ENCODE data around the gene RBM33. TPM values are rescaled to one million over a fixed set of nuclear protein-coding genes. Genes with fewer than 3 reads are reported as not detected.

RBM33 gene
- total RNA-seq, 2 experiments from 2014 or later: 73.7 to 84.8 TPM

DNA sequence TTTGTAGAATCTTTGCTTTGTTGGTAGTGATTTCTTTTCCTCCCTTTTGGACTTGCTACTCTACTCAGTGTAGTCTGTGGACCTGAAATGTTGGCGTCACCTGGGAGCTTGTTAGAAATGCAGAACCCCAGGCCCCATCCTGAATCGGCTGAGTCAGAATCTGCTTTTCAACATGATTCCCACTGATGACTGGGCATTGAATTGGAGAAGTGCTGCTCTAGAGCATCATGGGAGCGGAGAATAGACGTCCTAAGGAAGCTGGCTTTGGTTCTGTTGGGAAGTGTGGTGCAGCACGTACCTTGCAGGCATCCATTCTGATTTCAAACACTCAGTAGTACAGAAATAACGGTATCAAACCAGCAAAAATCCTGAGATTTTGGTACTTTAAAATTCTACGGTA, 54.7 kb downstream of the RBM33 start:
- intact Hi-C loops (cut with micrococcal nuclease): loop anchor here (5.0 kb wide), 1 partner anchor 33 kb away; no protein-coding TSS in a partner anchor
- H3K27me3 Mint-ChIP-seq: no peaks in the 10 kb centered on the region
- no peaks in the 10 kb centered on the region for H3K9me3 Mint-ChIP-seq
- no peak for TF ChIP-seq CTCF (IDR thresholded peaks at IDR 0.05)
- H3K36me3 Mint-ChIP-seq (ENCODE audit: low read depth): peaks cover 38% of the 10 kb centered on the region
- no peak overlapping the region for H3K4me3 Mint-ChIP-seq
- H3K4me1 Mint-ChIP-seq (ENCODE audit: low read depth): peaks cover 57% of the 10 kb centered on the region
- POLR2A ChIA-PET: no interaction called here
- CTCF ChIA-PET: interaction anchor here (2.0 kb wide), 1 partner anchor 100 kb away, joined by 4 read pairs; no protein-coding TSS in a partner anchor
- H3K27ac Mint-ChIP-seq: no peak overlapping the region
- DNase-seq (no peak), ATAC-seq (no peak)

DNA sequence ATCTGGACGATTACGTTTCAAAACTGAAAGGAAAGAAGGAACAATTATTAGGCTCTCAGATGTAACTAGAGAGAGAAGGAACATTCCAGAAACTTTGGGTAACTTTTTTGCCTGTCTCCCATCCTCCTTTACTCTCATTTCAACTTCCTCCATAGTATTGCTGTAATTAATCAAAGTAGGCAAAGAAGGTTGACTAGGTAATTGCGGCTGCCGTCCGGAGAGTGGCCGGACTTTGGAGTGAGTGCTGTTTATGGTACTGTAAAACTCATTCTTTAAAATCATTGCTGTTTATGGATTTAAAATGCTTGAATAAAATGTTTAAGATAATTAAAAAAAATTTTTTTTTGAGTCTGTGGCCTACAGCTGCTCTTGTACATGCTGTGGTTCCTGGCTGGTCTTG, 56.4 kb downstream of the RBM33 start:
- H3K27ac Mint-ChIP-seq: no peak overlapping the region
- DNase-seq (no peak), ATAC-seq (no peak)
- intact Hi-C loops (cut with micrococcal nuclease): loop anchor here (10.0 kb wide), 1 partner anchor 46 kb away; no protein-coding TSS in a partner anchor
- TF ChIP-seq CTCF (IDR thresholded peaks at IDR 0.05): no peak
- no peaks in the 10 kb centered on the region for H3K9me3 Mint-ChIP-seq
- H3K4me3 Mint-ChIP-seq: no peak overlapping the region
- H3K4me1 Mint-ChIP-seq (ENCODE audit: low read depth): peaks cover 45% of the 10 kb centered on the region
- CTCF ChIA-PET: interaction anchor here (1.0 to 2.9 kb wide), 2 partner anchors 67 to 102 kb away, joined by 3 to 21 read pairs; no protein-coding TSS in a partner anchor
- POLR2A ChIA-PET: interaction anchor here (1.3 kb wide), 1 partner anchor 57 kb away, joined by 3 read pairs; the partner anchor contains the start of gene RBM33
- no peaks in the 10 kb centered on the region for H3K27me3 Mint-ChIP-seq
- peaks cover 40% of the 10 kb centered on the region for H3K36me3 Mint-ChIP-seq (ENCODE audit: low read depth)

- H3K9me3 Mint-ChIP-seq: no peaks in the 10 kb centered on the region
- no peak overlapping the region for H3K4me3 Mint-ChIP-seq
- TF ChIP-seq CTCF (IDR thresholded peaks at IDR 0.05): no peak
- POLR2A ChIA-PET: interaction anchor here (0.7 to 1.3 kb wide), 2 partner anchors 37 to 58 kb away, joined by 3 read pairs; partner anchors contain the start of gene RBM33
- no peak for DNase-seq
- peaks cover 38% of the 10 kb centered on the region for H3K36me3 Mint-ChIP-seq (ENCODE audit: low read depth)
- ATAC-seq: no peak
- H3K27ac Mint-ChIP-seq: peak overlapping the region; percentile 4
- H3K4me1 Mint-ChIP-seq (ENCODE audit: low read depth): peaks cover 36% of the 10 kb centered on the region
- CTCF ChIA-PET: interaction anchor here (0.7 to 2.9 kb wide), 8 partner anchors 18 to 103 kb away, joined by 3 to 21 read pairs (median 4); no protein-coding TSS in a partner anchor
- intact Hi-C loops (cut with micrococcal nuclease): loop anchor here (10.0 kb wide), 1 partner anchor 47 kb away; no protein-coding TSS in a partner anchor
- H3K27me3 Mint-ChIP-seq: no peaks in the 10 kb centered on the region
Observed at GRCh38 chr7:155701972-155702544, 57.6 kb downstream of the RBM33 start.

DNA sequence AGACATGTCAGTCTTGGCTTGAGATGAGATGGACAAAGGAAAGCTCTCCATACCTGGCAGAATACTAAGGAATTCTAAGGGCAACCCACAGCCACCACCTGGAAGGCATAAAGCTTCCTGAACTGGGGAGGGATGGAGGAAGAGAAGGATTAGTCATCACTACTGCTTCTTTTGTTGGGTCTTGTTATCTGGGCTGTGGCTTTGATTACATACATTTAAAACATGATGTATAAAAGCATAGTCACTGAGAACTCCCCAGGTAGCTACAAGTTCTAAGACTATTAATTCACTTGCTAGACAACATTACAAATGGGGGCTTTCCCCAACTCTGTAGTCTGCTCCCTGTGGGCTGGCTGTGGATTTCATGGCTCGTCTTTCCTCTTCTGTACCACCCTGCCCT, 58.2 kb downstream of the RBM33 start:
- no peaks in the 10 kb centered on the region for H3K9me3 Mint-ChIP-seq
- ATAC-seq (peak; percentile 30), DNase-seq (no peak)
- no peaks in the 10 kb centered on the region for H3K27me3 Mint-ChIP-seq
- peak overlapping the region; percentile 4 for H3K27ac Mint-ChIP-seq
- POLR2A ChIA-PET: interaction anchor here (0.7 kb wide), 1 partner anchor 36 kb away, joined by 3 read pairs; no protein-coding TSS in a partner anchor
- TF ChIP-seq CTCF (IDR thresholded peaks at IDR 0.05): no peak
- H3K4me1 Mint-ChIP-seq (ENCODE audit: low read depth): peaks cover 32% of the 10 kb centered on the region
- intact Hi-C loops (cut with micrococcal nuclease): loop anchor here (10.0 kb wide), 1 partner anchor 48 kb away; no protein-coding TSS in a partner anchor
- H3K4me3 Mint-ChIP-seq: no peak overlapping the region
- CTCF ChIA-PET: interaction anchor here (0.7 to 2.9 kb wide), 7 partner anchors 18 to 104 kb away, joined by 3 to 21 read pairs (median 4); no protein-coding TSS in a partner anchor
- H3K36me3 Mint-ChIP-seq (ENCODE audit: low read depth): peaks cover 38% of the 10 kb centered on the region
